Osteoblast (primary cell): ENCODE data around the gene MACF1. TPM values are rescaled to one million over a fixed set of nuclear protein-coding genes. Genes with fewer than 3 reads are reported as not detected.
"Not testable (repeated sequence)": the region's sequence is repeated elsewhere in the genome, so short reads cannot be mapped to it uniquely, and the experiment has no call there.

Source experiments
- DNase-seq: peaks from one replicate; pipeline ENCODE4 v3.0.0; 2011; ENCODE audit warnings: low spot score, mixed read lengths; ENCODE audit not compliant: insufficient read length; ENCODE audit errors: missing footprints
- H2AFZ ChIP-seq: 2 replicates; pipeline ENCODE4 v1.6.0; 2011; ENCODE audit warnings: mild to moderate bottlenecking, low read length
- H3K27ac ChIP-seq: 2 replicates; pipeline ENCODE4 v1.5.1; 2011; ENCODE audit warnings: mild to moderate bottlenecking, low read depth, low read length, moderate library complexity
- H3K27me3 ChIP-seq: 2 replicates; pipeline ENCODE4 v1.6.0; 2012; ENCODE audit warnings: mild to moderate bottlenecking, control low read depth, inconsistent platforms, low read length, moderate library complexity; ENCODE audit not compliant: insufficient read depth
- H3K36me3 ChIP-seq: 2 replicates; pipeline ENCODE4 v1.5.1; 2011; ENCODE audit warnings: mild to moderate bottlenecking, low read length, control low read depth, moderate library complexity; ENCODE audit not compliant: insufficient read depth
- H3K4me1 ChIP-seq: 2 replicates; pipeline ENCODE4 v1.5.1; 2011; ENCODE audit warnings: mild to moderate bottlenecking, low read length, control low read depth, moderate library complexity; ENCODE audit not compliant: insufficient read depth
- H3K4me2 ChIP-seq: 2 replicates; pipeline ENCODE4 v1.6.0; 2011; ENCODE audit warnings: mild to moderate bottlenecking, low read length; ENCODE audit not compliant: insufficient read depth
- H3K4me3 ChIP-seq: fragments of 200-600 bp; sonication (generic); 3 replicates; pipeline ENCODE4 v1.5.1; 2012; ENCODE audit warnings: mild to moderate bottlenecking, low read length, inconsistent platforms; ENCODE audit not compliant: insufficient read depth
- H3K79me2 ChIP-seq: 2 replicates; pipeline ENCODE4 v1.6.0; 2012; ENCODE audit warnings: mild to moderate bottlenecking, low read length, control low read depth, inconsistent platforms; ENCODE audit not compliant: insufficient read depth
- H3K9me3 ChIP-seq: 2 replicates; pipeline ENCODE4 v1.5.1; 2011; ENCODE audit warnings: low read depth, low read length, control low read depth
- H4K20me1 ChIP-seq: 2 replicates; pipeline ENCODE4 v1.6.0; 2012; ENCODE audit warnings: mild to moderate bottlenecking, low read length, control low read depth; ENCODE audit not compliant: insufficient read depth
- total RNA-seq: library from RNA; depleted of rRNA; stranded (reverse); fragments of >200 nt; gene quantifications from 2 replicates; pipeline ENCODE4 v1.2.3, GENCODE V29; 2012
- TF ChIP-seq, protein P1 (sequence below): IDR thresholded peaks from 2 replicates; pipeline ENCODE4 v1.5.1; 2011; ENCODE audit warnings: mild to moderate bottlenecking, low read depth, low read length, moderate library complexity; ENCODE audit errors: extremely low read depth

MACF1 gene
- total RNA-seq, 1 donor = 424 TPM

- H3K36me3 ChIP-seq, H3K27me3 ChIP-seq, H3K27ac ChIP-seq, H3K4me3 ChIP-seq, DNase-seq, H3K4me1 ChIP-seq, H2AFZ ChIP-seq, H3K9me3 ChIP-seq, H3K4me2 ChIP-seq, H3K79me2 ChIP-seq, H4K20me1 ChIP-seq: not testable (repeated sequence)
These were observed 313.4 kb downstream of the MACF1 start for GRCh38 chr1:39517936-39518335.

DNA sequence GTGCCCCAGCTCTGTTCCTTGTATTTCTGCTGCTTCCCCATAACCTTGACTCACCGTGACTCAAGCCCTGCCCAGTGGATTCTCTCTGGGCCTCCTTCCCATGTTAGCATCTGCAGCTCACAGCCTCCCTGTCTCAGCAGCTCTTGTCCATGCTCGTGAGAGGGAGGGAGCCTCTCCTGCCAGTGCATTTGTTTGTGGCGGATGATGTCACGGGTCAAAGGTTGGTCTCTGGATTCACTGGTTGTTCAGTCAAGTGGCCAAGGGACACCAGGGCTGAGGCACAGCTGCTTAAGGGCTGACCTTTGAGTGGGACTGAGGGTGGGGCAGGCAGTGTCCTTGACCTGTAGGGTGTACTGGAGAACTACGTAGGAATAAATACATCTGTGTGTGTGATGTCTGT is 314.9 kb downstream of the MACF1 start:
- H3K4me2 ChIP-seq, H3K27me3 ChIP-seq, H3K4me1 ChIP-seq, H3K4me3 ChIP-seq, H4K20me1 ChIP-seq, DNase-seq, H3K79me2 ChIP-seq, H2AFZ ChIP-seq, H3K27ac ChIP-seq, H3K36me3 ChIP-seq, H3K9me3 ChIP-seq: not testable (repeated sequence)

DNA sequence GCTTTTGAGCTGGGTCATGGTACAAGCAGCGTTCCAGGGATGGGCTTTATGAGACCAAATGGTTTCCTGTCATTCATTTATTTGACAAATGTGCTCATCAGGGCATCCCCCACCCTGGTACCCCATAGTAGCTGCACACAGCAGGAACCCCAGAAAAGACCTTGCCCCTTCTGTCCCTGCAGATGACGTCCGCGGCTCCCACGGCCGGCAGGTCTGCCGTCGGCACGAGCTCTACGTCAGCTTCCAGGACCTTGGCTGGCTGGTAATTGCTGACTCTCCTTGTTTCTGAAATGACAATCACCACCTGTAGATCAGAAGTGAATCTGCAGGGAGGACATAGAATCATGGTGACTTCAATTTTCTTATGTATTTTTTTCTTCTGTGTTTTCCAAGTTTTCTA is 317.7 kb downstream of the MACF1 start:
- H3K4me3 ChIP-seq, DNase-seq, H3K27me3 ChIP-seq: not testable (repeated sequence)

GRCh38 chr1:39522661-39523567 is 318.4 kb downstream of the MACF1 start:
- H3K79me2 ChIP-seq = no peaks in the 10 kb centered on the region
- no peaks in the 10 kb centered on the region for H3K27me3 ChIP-seq
- no peaks in the 10 kb centered on the region for H3K4me1 ChIP-seq
- H3K27ac ChIP-seq = no peak overlapping the region
- H3K36me3 ChIP-seq = peaks cover 11% of the 10 kb centered on the region
- H4K20me1 ChIP-seq = no peaks in the 10 kb centered on the region
- no peak overlapping the region for H2AFZ ChIP-seq
- H3K4me3 ChIP-seq = no peak overlapping the region
- TF ChIP-seq, protein P1, sequence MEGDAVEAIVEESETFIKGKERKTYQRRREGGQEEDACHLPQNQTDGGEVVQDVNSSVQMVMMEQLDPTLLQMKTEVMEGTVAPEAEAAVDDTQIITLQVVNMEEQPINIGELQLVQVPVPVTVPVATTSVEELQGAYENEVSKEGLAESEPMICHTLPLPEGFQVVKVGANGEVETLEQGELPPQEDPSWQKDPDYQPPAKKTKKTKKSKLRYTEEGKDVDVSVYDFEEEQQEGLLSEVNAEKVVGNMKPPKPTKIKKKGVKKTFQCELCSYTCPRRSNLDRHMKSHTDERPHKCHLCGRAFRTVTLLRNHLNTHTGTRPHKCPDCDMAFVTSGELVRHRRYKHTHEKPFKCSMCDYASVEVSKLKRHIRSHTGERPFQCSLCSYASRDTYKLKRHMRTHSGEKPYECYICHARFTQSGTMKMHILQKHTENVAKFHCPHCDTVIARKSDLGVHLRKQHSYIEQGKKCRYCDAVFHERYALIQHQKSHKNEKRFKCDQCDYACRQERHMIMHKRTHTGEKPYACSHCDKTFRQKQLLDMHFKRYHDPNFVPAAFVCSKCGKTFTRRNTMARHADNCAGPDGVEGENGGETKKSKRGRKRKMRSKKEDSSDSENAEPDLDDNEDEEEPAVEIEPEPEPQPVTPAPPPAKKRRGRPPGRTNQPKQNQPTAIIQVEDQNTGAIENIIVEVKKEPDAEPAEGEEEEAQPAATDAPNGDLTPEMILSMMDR = no peak
- no peaks in the 10 kb centered on the region for H3K9me3 ChIP-seq
- DNase-seq = peak; percentile 34
- H3K4me2 ChIP-seq = no peak overlapping the region

More for the DNA sequence above, 317.7 kb downstream of the MACF1 start:
- H2AFZ ChIP-seq, H4K20me1 ChIP-seq, H3K36me3 ChIP-seq, H3K4me1 ChIP-seq, H3K4me2 ChIP-seq, H3K79me2 ChIP-seq, H3K27ac ChIP-seq, H3K9me3 ChIP-seq: not testable (repeated sequence)

GRCh38 chr1:39524171-39524570 is 319.7 kb downstream of the MACF1 start:
- no peaks in the 10 kb centered on the region for H3K79me2 ChIP-seq
- TF ChIP-seq, protein P1 = no peak
- H3K4me1 ChIP-seq = no peaks in the 10 kb centered on the region
- H3K36me3 ChIP-seq = peaks cover 19% of the 10 kb centered on the region
- H3K27me3 ChIP-seq = no peaks in the 10 kb centered on the region
- no peak for DNase-seq
- no peak overlapping the region for H3K4me3 ChIP-seq
- no peaks in the 10 kb centered on the region for H3K9me3 ChIP-seq
- no peak overlapping the region for H3K4me2 ChIP-seq
- H3K27ac ChIP-seq = no peak overlapping the region
- no peak overlapping the region for H2AFZ ChIP-seq
- no peaks in the 10 kb centered on the region for H4K20me1 ChIP-seq
